PC-9 (cell line): Measurements from ENCODE around the gene REXO4. TPM values are rescaled to one million over a fixed set of nuclear protein-coding genes. Genes with fewer than 3 reads are reported as not detected.

Source experiments
- BruUV-seq: library from RNA; stranded (reverse); fragments of 400-500 nt; replicated peaks from 2 replicates; lab custom pipeline; 2021; lab: Mats Ljungman, UMichigan
- CTCF ChIA-PET: fragments of 300-600 bp; sonication (Branson Sonifier 250); formaldehyde crosslinking; loops from one replicate; lab custom pipeline; 2022; ENCODE audit warnings: antibody characterized with exemption; lab: Charles Lee
- POLR2A ChIA-PET: fragments of 300-600 bp; sonication (Branson Sonifier 250); formaldehyde crosslinking; loops from one replicate; lab custom pipeline; 2022; ENCODE audit warnings: antibody characterized with exemption; ENCODE audit not compliant: unreplicated experiment; lab: Charles Lee
- DNase-seq, 2 experiments: peaks; one replicate each; pipeline versions ENCODE4 v3.0.0 to v3.0.0-alpha.2; 2015 to 2022; ENCODE audit warnings: mixed read lengths in 1 of 2
- H2AFZ ChIP-seq: fragments of 200-600 bp; sonication (generic); 2 replicates; pipeline ENCODE4 v1.8.1; 2017; ENCODE audit warnings: antibody characterized with exemption
- H3F3A ChIP-seq: fragments of 200-600 bp; sonication (generic); 2 replicates; pipeline ENCODE4 v1.8.1; 2017; ENCODE audit warnings: antibody characterized with exemption, mild to moderate bottlenecking, low read depth; ENCODE audit not compliant: insufficient read depth
- H3K27ac ChIP-seq: fragments of 200-600 bp; sonication (generic); 2 replicates; pipeline ENCODE4 v1.6.1; 2016; ENCODE audit warnings: mixed run types
- H3K27me3 ChIP-seq: fragments of 200-600 bp; sonication (generic); 2 replicates; pipeline ENCODE4 v1.6.1; 2016; ENCODE audit warnings: low read depth, mixed run types; ENCODE audit not compliant: insufficient read depth
- H3K36me3 ChIP-seq: fragments of 200-600 bp; sonication (generic); 2 replicates; pipeline ENCODE4 v1.6.1; 2016; ENCODE audit warnings: low read depth, mixed run types
- H3K4me1 ChIP-seq: fragments of 200-600 bp; sonication (generic); replicated peaks from 2 replicates; pipeline ENCODE4 v1.6.1; 2016; ENCODE audit warnings: mixed run types; ENCODE audit not compliant: insufficient read depth
- H3K4me2 ChIP-seq: fragments of 200-600 bp; sonication (generic); 2 replicates; pipeline ENCODE4 v1.6.1; 2017; ENCODE audit warnings: mixed run types
- H3K4me3 ChIP-seq: fragments of 200-600 bp; sonication (generic); 2 replicates; pipeline ENCODE4 v1.6.1; 2016; ENCODE audit warnings: mixed run types
- H3K79me2 ChIP-seq: fragments of 200-600 bp; sonication (generic); 2 replicates; pipeline ENCODE4 v1.6.1; 2017; ENCODE audit warnings: low read depth, mixed run types
- H3K9me2 ChIP-seq: fragments of 200-600 bp; sonication (generic); 2 replicates; pipeline ENCODE4 v1.8.1; 2017; ENCODE audit warnings: mild to moderate bottlenecking; ENCODE audit not compliant: insufficient read depth
- H3K9me3 ChIP-seq: fragments of 200-600 bp; sonication (generic); 2 replicates; pipeline ENCODE4 v1.8.1; 2016; ENCODE audit warnings: low read depth; ENCODE audit not compliant: insufficient read depth
- H4K20me1 ChIP-seq: fragments of 200-600 bp; sonication (generic); 2 replicates; pipeline ENCODE4 v1.8.1; 2017; ENCODE audit not compliant: insufficient read depth
- EZH2 ChIP-seq: fragments of 200-600 bp; sonication (generic); IDR thresholded peaks from 2 replicates; pipeline ENCODE4 v1.8.0; 2017; ENCODE audit warnings: antibody characterized with exemption, low read depth
- intact Hi-C: fragments of 100-400 bp; cut with micrococcal nuclease; formaldehyde crosslinking; loops from one replicate; pipeline ENCODE4 v1.10.0; 2022; ENCODE audit not compliant: unreplicated experiment
- total RNA-seq: library from RNA; stranded (reverse); gene quantifications from 2 replicates; pipeline ENCODE4 v1.2.3, GENCODE V29; 2021
- TF ChIP-seq, protein P1 (sequence below): fragments of 200-600 bp; sonication (generic); conservative IDR thresholded peaks from 2 replicates; pipeline ENCODE4 v1.6.1; 2017; ENCODE audit warnings: mixed run types, antibody characterized with exemption, mild to moderate bottlenecking, moderate library complexity

The REXO4 gene
- total RNA-seq, 1 experiment from 2014 or later, result 32.6 TPM

DNA sequence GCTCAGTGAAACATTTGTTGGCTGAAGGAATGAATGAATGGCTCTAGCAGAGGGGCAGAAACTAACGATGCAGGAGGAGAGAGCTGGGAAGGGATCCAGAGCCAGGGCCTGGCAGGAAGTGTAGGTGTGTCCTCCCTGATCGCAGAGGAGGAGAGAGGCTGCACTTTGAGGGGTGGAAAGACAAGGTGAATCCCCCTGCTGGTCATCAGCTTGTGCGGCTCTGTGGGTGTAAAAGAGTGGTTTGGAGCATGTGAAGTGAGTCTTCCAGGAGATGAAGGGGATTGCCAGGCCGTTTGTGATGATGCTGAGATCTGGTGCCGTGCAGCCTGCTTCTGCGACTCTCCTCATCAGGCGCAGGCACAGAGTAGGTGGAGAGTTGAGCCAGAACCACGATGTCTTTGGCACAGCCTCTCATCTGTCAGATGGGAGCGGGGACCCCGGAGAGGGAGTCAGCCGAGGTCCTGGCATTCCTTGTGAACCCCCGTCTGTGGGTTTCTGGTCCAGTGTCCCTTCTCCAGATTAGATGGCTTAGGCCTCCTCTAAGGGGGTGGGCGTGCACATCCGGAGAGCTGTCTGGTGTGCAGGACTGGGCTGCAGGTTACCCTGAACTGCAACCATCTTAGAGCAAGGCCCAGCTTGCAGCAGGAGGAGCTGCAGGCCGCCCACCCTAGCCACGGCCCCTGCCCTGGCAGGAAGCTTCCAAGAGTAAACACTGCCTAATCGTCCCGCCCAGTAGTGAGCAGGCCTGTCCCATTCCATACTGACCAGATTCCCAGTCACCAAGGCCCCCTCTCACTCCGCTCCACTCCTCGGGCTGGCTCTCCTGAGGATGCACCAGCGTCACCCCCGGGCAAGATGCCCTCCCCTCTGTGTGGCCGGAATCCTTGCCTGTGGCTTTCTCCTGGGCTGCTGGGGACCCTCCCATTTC is 4.1 kb upstream of the REXO4 start, which contains the start of gene ADAMTS13:
ADAMTS13 (plus strand) TSS at position 753 of the 928 bp plus-strand sequence; CDS start at position 830, 77 bp downstream.
- no peaks in the 10 kb centered on the region for H3K36me3 ChIP-seq
- no peaks in the 10 kb centered on the region for H4K20me1 ChIP-seq
- H3K4me1 ChIP-seq, result no peaks in the 10 kb centered on the region
- TF ChIP-seq, protein P1, sequence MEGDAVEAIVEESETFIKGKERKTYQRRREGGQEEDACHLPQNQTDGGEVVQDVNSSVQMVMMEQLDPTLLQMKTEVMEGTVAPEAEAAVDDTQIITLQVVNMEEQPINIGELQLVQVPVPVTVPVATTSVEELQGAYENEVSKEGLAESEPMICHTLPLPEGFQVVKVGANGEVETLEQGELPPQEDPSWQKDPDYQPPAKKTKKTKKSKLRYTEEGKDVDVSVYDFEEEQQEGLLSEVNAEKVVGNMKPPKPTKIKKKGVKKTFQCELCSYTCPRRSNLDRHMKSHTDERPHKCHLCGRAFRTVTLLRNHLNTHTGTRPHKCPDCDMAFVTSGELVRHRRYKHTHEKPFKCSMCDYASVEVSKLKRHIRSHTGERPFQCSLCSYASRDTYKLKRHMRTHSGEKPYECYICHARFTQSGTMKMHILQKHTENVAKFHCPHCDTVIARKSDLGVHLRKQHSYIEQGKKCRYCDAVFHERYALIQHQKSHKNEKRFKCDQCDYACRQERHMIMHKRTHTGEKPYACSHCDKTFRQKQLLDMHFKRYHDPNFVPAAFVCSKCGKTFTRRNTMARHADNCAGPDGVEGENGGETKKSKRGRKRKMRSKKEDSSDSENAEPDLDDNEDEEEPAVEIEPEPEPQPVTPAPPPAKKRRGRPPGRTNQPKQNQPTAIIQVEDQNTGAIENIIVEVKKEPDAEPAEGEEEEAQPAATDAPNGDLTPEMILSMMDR, result no peak
- TF ChIP-seq EZH2, result no peak
- H3K9me3 ChIP-seq, result no peaks in the 10 kb centered on the region
- H3K27me3 ChIP-seq, result peaks cover 13% of the 10 kb centered on the region
- no peaks in the 10 kb centered on the region for H3K9me2 ChIP-seq
- no peak within 1 kb of the TSS for H3K27ac ChIP-seq
- CTCF ChIA-PET, result no interaction called here
- DNase-seq, result no peak
- peaks cover 21% of the 10 kb centered on the region for H3F3A ChIP-seq
- H3K79me2 ChIP-seq, result peaks cover 9% of the 10 kb centered on the region
- H3K4me2 ChIP-seq, result no peak within 1 kb of the TSS
- H2AFZ ChIP-seq, result no peak within 1 kb of the TSS
- no peak within 1 kb of the TSS for H3K4me3 ChIP-seq
- no TSS peak for BruUV-seq
- intact Hi-C loops, result no loop called here
- POLR2A ChIA-PET, result no interaction called here

DNA sequence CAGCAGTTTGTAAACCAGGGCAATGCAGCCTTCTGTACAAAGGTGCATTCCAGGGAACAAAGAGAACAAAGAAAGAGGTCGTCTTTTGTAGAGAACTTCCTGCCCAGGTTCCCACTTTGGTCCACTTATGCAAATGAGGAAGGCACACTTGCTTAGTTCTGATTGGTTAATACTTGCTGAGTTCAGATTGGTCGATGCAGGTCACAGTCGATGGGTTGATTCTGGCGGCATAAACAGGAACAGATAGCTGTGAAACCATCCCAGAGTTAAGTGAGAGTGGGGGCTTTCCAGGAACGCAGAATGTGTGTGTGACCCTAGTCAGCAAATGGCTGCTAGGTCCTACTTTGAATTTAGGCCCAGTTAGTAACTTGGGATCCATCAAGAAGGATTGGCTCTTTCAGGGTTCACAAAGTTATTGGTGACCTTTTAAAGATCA is 2.6 kb upstream of the REXO4 start:
- TF ChIP-seq, protein P1, result no peak
- no peak for TF ChIP-seq EZH2
- H3K79me2 ChIP-seq, result peaks cover 24% of the 10 kb centered on the region
- H3K27me3 ChIP-seq, result peaks cover 4% of the 10 kb centered on the region; the same call in 1 of the 2 replicates
- ChIA-PET POLR2A (no interaction called here), CTCF (no interaction called here)
- H3F3A ChIP-seq, result peaks cover 21% of the 10 kb centered on the region
- H4K20me1 ChIP-seq, result peaks cover 4% of the 10 kb centered on the region; the same call in 1 of the 2 replicates
- H3K9me3 ChIP-seq, result no peaks in the 10 kb centered on the region
- H3K36me3 ChIP-seq, result no peaks in the 10 kb centered on the region
- intact Hi-C loops, result no loop called here
- H3K27ac ChIP-seq, result no peak overlapping the region
- no peak for DNase-seq
- no peak overlapping the region for H3K4me2 ChIP-seq
- no TSS peak for BruUV-seq
- H3K4me3 ChIP-seq, result no peak overlapping the region
- H3K9me2 ChIP-seq, result no peaks in the 10 kb centered on the region
- peaks cover 8% of the 10 kb centered on the region for H3K4me1 ChIP-seq
- H2AFZ ChIP-seq, result no peak overlapping the region

DNA sequence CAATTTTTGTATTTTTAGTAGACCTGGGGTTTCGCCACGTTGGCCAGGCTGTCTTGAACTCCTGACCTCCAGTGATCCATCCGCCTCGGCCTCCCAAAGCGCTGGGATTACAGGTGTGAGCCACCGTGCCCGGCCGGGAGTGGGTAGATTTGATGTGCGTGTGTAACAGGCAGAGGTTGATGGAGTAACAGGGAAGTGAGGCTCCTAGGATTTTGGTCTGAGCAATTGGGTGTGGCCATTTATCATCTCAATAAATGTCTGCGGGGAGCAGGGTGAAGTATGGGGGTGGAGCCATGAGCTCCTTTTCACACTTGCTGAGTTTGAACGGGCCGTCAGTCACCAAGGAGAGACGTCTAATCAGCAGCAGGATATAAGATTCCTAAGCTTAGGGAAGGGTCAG is 1.2 kb upstream of the REXO4 start:
- Histone ChIP-seq H3F3A (peaks cover 21% of the 10 kb centered on the region), H3K27me3 (0 out of 2 replicates have a peak, but pooled peaks cover under 1% of the 10 kb centered on the region), H3K79me2 (peaks cover 37% of the 10 kb centered on the region), H3K27ac (no peak overlapping the region), H3K4me2 (peak overlapping the region; percentile 74; the same call in 1 of the 2 replicates), H4K20me1 (peaks cover 4% of the 10 kb centered on the region; the same call in 1 of the 2 replicates), H2AFZ (no peak overlapping the region), H3K4me1 (peaks cover 8% of the 10 kb centered on the region), H3K9me2 (no peaks in the 10 kb centered on the region), H3K9me3 (no peaks in the 10 kb centered on the region), H3K4me3 (no peak overlapping the region), H3K36me3 (no peaks in the 10 kb centered on the region; the same call in 1 of the 2 replicates)
- intact Hi-C loops, result no loop called here
- TF ChIP-seq EZH2, result no peak
- TF ChIP-seq, protein P1, result no peak
- ChIA-PET CTCF (interaction anchor here (0.6 to 0.7 kb wide), 2 partner anchors 1037 to 1129 kb away, joined by 3 to 5 read pairs; no protein-coding TSS in a partner anchor), POLR2A (no interaction called here)
- no peak for DNase-seq
- no TSS peak for BruUV-seq
